Liver (tissue), 9 donors: Measurements from ENCODE around the gene AP5B1. TPM values are rescaled to one million over a fixed set of nuclear protein-coding genes. Genes with fewer than 3 reads are reported as not detected.
A peak's percentile ranks its signal among the peaks of the same experiment; 100 is the strongest.

Source experiments
- DNase-seq: peaks from one replicate; pipeline ENCODE4 v3.0.0-alpha.2; 2017; ENCODE audit warnings: low spot score
- H3K27ac ChIP-seq, 2 donors: one replicate each; pipeline ENCODE4 v1.7.0; 2013; ENCODE audit warnings: inconsistent platforms in 2 of 2, low read length in 2 of 2, control low read depth in 1 of 2, low read depth in 1 of 2, mild to moderate bottlenecking in 1 of 2
- H3K27me3 ChIP-seq, 4 donors: one replicate each; pipeline versions ENCODE4 v1.6.1 to v1.7.0; 2013; ENCODE audit warnings: low read length in 3 of 4, inconsistent platforms in 1 of 4, mild to moderate bottlenecking in 1 of 4, moderate library complexity in 1 of 4; ENCODE audit not compliant: control insufficient read depth in 4 of 4, insufficient read depth in 4 of 4
- H3K36me3 ChIP-seq, 4 donors: one replicate each; pipeline versions ENCODE4 v1.6.1 to v1.7.0; 2013; ENCODE audit warnings: low read length in 3 of 4, mild to moderate bottlenecking in 3 of 4, low read depth in 1 of 4, moderate library complexity in 1 of 4; ENCODE audit not compliant: control insufficient read depth in 4 of 4, insufficient read depth in 3 of 4
- H3K4me1 ChIP-seq, 4 donors: one replicate each; pipeline versions ENCODE4 v1.6.1 to v1.7.0; 2013; ENCODE audit warnings: low read length in 3 of 4, mild to moderate bottlenecking in 3 of 4, moderate library complexity in 1 of 4; ENCODE audit not compliant: control insufficient read depth in 4 of 4, insufficient read depth in 4 of 4
- H3K4me3 ChIP-seq, 3 donors: one replicate each; pipeline versions ENCODE4 v1.6.1 to v1.7.0; 2013; ENCODE audit warnings: low read length in 3 of 3, control low read depth in 1 of 3, low read depth in 1 of 3, mild to moderate bottlenecking in 1 of 3
- H3K9ac ChIP-seq, 2 donors: one replicate each; pipeline ENCODE4 v1.7.0; 2013; ENCODE audit warnings: low read length in 2 of 2, mild to moderate bottlenecking in 2 of 2, moderate library complexity in 2 of 2, control low read depth in 1 of 2, low read depth in 1 of 2
- H3K9me3 ChIP-seq, 4 donors: one replicate each; pipeline versions ENCODE4 v1.6.1 to v1.7.0; 2013; ENCODE audit warnings: low read length in 3 of 4; ENCODE audit not compliant: control insufficient read depth in 4 of 4
- CTCF ChIP-seq: fragments of 150-350 bp; IDR thresholded peaks from 2 replicates; pipeline ENCODE4 v1.5.1; 2017; ENCODE audit warnings: improper control_type of control experiment, low read depth, low read length; ENCODE audit not compliant: missing input control
- FOXA2 ChIP-seq: IDR thresholded peaks from 2 replicates; pipeline ENCODE4 v1.6.1; 2016; ENCODE audit warnings: antibody characterized with exemption
- GABPA ChIP-seq, 2 donors: IDR thresholded peaks in 1 of 2; conservative IDR thresholded peaks in 1 of 2; 2 replicates each; pipeline ENCODE4 v1.6.1; 2016; ENCODE audit warnings: antibody characterized with exemption in 2 of 2, mild to moderate bottlenecking in 1 of 2, moderate library complexity in 1 of 2
- HNF4A ChIP-seq, 2 donors: conservative IDR thresholded peaks; 2 replicates each; pipeline ENCODE4 v1.6.1; 2016; ENCODE audit warnings: antibody characterized with exemption in 2 of 2, mild to moderate bottlenecking in 2 of 2
- RAD21 ChIP-seq, 2 donors: IDR thresholded peaks; 2 replicates each; pipeline ENCODE4 v1.6.1; 2016; ENCODE audit warnings: antibody characterized with exemption in 2 of 2, mild to moderate bottlenecking in 2 of 2
- REST ChIP-seq: IDR thresholded peaks from 2 replicates; pipeline ENCODE4 v1.6.1; 2016; ENCODE audit warnings: antibody characterized with exemption, mild to moderate bottlenecking
- RXRA ChIP-seq, 2 donors: IDR thresholded peaks; 2 replicates each; pipeline ENCODE4 v1.6.1; 2017 to 2018; ENCODE audit warnings: antibody characterized with exemption in 2 of 2, mild to moderate bottlenecking in 1 of 2
- SP1 ChIP-seq: IDR thresholded peaks from 2 replicates; pipeline ENCODE4 v1.6.1; 2018; ENCODE audit warnings: antibody characterized with exemption, mild to moderate bottlenecking
- YY1 ChIP-seq: IDR thresholded peaks from 2 replicates; pipeline ENCODE4 v1.6.1; 2016; ENCODE audit warnings: antibody characterized with exemption, mild to moderate bottlenecking
- WGBS: extraction: QIAGEN DNeasy Blood & Tissue Kit; methylation state at CpG from one replicate; pipeline ENCODE4 v1.1.7; 2013; 5-methylcytosine and 5-hydroxymethylcytosine counted together
- polyA plus RNA-seq, 2 donors: library from polyadenylated mRNA; stranded (reverse) in 1 of 2; unstranded in 1 of 2; fragments of 200-250 nt in 1 of 2; fragments of >200 nt in 1 of 2; fragmentation: Nextera tagmentation in 1 of 2; extraction: Ambion mirVana in 1 of 2; gene quantifications; one replicate each; pipeline versions ENCODE4 v1.2.1 to v1.2.3, GENCODE V29; 2013 to 2015
- total RNA-seq, 2 donors: library from RNA; depleted of rRNA; stranded (reverse); fragments of >200 nt; gene quantifications; one replicate each; pipeline ENCODE4 v1.2.3, GENCODE V29; 2014
- TF ChIP-seq, protein P1 (sequence below): IDR thresholded peaks from 2 replicates; pipeline ENCODE4 v1.6.1; 2016; ENCODE audit warnings: antibody characterized with exemption
- TF ChIP-seq, protein P2 (sequence below): IDR thresholded peaks from 2 replicates; pipeline ENCODE4 v1.6.1; 2016; ENCODE audit warnings: antibody characterized with exemption
- donor health status: healthy.
- donor health status: healthy.
- donor health status: healthy.
- donor health status: healthy.
- donor health status: healthy.

AP5B1 gene
- total and polyA plus RNA-seq, 4 donors, result 2.0 to 10.8 (median 5.0) TPM

DNA sequence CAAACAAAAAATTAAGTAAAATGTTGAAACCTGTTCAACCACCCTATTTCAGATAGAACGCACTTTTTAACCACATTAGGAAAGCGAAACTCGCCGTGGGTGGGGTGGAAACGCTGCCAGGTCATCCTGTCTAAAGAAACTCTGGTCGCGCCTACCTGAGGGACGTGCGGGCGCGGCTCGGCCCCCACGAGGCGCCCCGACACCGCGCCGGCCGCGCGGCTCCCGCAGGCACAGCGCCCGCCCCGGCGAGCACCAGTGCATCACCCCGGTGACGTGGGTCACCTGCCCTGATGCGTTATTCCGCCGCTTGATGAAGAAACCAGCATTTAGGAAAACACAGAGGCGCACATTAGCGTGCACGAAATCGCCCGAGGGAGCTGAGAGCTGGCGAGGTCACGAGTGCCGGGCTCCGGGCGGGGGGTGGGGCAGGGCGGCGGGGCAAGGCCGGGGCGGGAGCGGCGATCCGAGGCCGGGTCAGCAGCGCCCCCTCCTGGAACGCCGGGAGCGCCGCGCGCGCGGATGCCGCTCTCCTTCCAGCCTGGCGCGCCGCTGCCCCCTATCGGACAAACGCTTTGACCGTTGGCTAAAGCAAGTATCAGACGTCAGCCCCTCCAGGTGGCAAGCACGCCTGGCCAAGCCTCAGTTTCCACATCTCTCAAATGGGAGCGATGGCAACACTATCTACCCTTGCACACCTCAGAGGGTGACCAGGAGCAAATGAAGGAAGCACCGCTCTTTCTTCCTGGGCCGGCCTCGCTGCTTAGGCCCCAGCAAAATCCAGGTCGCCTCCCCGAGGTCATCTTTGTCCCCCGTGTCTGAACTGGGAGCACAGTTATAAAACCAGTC lies 37.3 kb upstream of the AP5B1 start:
- 6% methylated on average over 74 of the region's 74 CpGs for WGBS
- Histone ChIP-seq H3K9ac (peak overlapping the region; percentile 54 to 89), H3K36me3 (no peaks in the 10 kb centered on the region), H3K27me3 (no peaks in the 10 kb centered on the region), H3K4me1 (peaks cover 0 to 17% (median 11%) of the 10 kb centered on the region in 4 donors), H3K27ac (peak overlapping the region; percentile 62 to 80), H3K4me3 (peak overlapping the region; percentile 62 to 75 (median 64)), H3K9me3 (no peaks in the 10 kb centered on the region)
- TF ChIP-seq RAD21 (IDR thresholded peaks at IDR 0.05) (peak; percentile 84 to 88), FOXA2 (no peak), CTCF (peak; percentile 99)
- TF ChIP-seq, protein P1, sequence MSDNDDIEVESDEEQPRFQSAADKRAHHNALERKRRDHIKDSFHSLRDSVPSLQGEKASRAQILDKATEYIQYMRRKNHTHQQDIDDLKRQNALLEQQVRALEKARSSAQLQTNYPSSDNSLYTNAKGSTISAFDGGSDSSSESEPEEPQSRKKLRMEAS, result no peak
- DNase-seq, result peak; percentile 99

- H3K27ac ChIP-seq, result peak overlapping the region; percentile 62 to 80
- no peak for DNase-seq
- H3K27me3 ChIP-seq, result no peaks in the 10 kb centered on the region
- H3K4me1 ChIP-seq, result peaks cover 0 to 16% (median 11%) of the 10 kb centered on the region in 4 donors
- peak overlapping the region; percentile 54 to 89 for H3K9ac ChIP-seq
- WGBS, result 67% methylated on average over 5 of the region's 5 CpGs
- TF ChIP-seq CTCF (no peak), REST (no peak), FOXA2 (no peak), RXRA (IDR thresholded peaks at IDR 0.05) (no peak), HNF4A (conservative IDR thresholded peaks at IDR 0.05) (no peak), GABPA (IDR thresholded peaks at IDR 0.05 in 1 of 2, conservative IDR thresholded peaks at IDR 0.05 in 1 of 2) (no peak), SP1 (no peak), YY1 (no peak), RAD21 (IDR thresholded peaks at IDR 0.05) (no peak)
- TF ChIP-seq, protein P1, result no peak
- TF ChIP-seq, protein P2, sequence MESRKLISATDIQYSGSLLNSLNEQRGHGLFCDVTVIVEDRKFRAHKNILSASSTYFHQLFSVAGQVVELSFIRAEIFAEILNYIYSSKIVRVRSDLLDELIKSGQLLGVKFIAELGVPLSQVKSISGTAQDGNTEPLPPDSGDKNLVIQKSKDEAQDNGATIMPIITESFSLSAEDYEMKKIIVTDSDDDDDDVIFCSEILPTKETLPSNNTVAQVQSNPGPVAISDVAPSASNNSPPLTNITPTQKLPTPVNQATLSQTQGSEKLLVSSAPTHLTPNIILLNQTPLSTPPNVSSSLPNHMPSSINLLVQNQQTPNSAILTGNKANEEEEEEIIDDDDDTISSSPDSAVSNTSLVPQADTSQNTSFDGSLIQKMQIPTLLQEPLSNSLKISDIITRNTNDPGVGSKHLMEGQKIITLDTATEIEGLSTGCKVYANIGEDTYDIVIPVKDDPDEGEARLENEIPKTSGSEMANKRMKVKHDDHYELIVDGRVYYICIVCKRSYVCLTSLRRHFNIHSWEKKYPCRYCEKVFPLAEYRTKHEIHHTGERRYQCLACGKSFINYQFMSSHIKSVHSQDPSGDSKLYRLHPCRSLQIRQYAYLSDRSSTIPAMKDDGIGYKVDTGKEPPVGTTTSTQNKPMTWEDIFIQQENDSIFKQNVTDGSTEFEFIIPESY, result no peak
- peak overlapping the region; percentile 62 to 75 (median 64) for H3K4me3 ChIP-seq
- H3K36me3 ChIP-seq, result no peaks in the 10 kb centered on the region
- H3K9me3 ChIP-seq, result no peaks in the 10 kb centered on the region
These were observed 36.6 kb upstream of the AP5B1 start for GRCh38 chr11:65817312-65817834.
